ENCODE data around the gene ZNF496. TPM values are rescaled to one million over a fixed set of nuclear protein-coding genes. Genes with fewer than 3 reads are reported as not detected.

The ZNF496 gene
- total RNA-seq, 1 experiment from 2014 or later: 21.4 TPM

- Histone ChIP-seq H3K4me3 (ENCODE audit: low read depth in 2 of 2, low read length in 2 of 2) (no peak overlapping the region), H3K27me3 (ENCODE audit: control insufficient read depth, insufficient read depth, low read length) (peaks cover 4% of the 10 kb centered on the region), H3K36me3 (ENCODE audit: control insufficient read depth, insufficient read depth, low read length) (no peaks in the 10 kb centered on the region), H3K4me1 (ENCODE audit: control insufficient read depth, insufficient read depth, low read length) (no peaks in the 10 kb centered on the region), H3K27ac (ENCODE audit: low read length) (no peak overlapping the region), H3K9me3 (ENCODE audit: control insufficient read depth, insufficient read depth, low read depth, low read length) (no peaks in the 10 kb centered on the region)
- ChIA-PET CTCF (interaction anchor here (0.8 kb wide), 1 partner anchor 14 kb away, joined by 5 read pairs; no protein-coding TSS in a partner anchor), POLR2A (no interaction called here)
- in situ Hi-C loops (cut with HindIII; ENCODE audit: low pct_unique_long_range_greater_than_20kb, low sequenced_read_pairs): no loop called here
- no TSS peak for BruUV-seq (replicated peaks)
- intact Hi-C loops (cut with micrococcal nuclease; ENCODE audit: unreplicated experiment): no loop called here
- DNase-seq (ENCODE audit: low read depth, low spot score) (no peak), ATAC-seq (no peak)
- TF ChIP-seq, protein P1, sequence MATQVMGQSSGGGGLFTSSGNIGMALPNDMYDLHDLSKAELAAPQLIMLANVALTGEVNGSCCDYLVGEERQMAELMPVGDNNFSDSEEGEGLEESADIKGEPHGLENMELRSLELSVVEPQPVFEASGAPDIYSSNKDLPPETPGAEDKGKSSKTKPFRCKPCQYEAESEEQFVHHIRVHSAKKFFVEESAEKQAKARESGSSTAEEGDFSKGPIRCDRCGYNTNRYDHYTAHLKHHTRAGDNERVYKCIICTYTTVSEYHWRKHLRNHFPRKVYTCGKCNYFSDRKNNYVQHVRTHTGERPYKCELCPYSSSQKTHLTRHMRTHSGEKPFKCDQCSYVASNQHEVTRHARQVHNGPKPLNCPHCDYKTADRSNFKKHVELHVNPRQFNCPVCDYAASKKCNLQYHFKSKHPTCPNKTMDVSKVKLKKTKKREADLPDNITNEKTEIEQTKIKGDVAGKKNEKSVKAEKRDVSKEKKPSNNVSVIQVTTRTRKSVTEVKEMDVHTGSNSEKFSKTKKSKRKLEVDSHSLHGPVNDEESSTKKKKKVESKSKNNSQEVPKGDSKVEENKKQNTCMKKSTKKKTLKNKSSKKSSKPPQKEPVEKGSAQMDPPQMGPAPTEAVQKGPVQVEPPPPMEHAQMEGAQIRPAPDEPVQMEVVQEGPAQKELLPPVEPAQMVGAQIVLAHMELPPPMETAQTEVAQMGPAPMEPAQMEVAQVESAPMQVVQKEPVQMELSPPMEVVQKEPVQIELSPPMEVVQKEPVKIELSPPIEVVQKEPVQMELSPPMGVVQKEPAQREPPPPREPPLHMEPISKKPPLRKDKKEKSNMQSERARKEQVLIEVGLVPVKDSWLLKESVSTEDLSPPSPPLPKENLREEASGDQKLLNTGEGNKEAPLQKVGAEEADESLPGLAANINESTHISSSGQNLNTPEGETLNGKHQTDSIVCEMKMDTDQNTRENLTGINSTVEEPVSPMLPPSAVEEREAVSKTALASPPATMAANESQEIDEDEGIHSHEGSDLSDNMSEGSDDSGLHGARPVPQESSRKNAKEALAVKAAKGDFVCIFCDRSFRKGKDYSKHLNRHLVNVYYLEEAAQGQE (IDR thresholded peaks at IDR 0.05; ENCODE audit: insufficient read depth in 1 of 2, low read depth in 2 of 2, low read length in 1 of 2): no peak
- TF ChIP-seq, protein P2, sequence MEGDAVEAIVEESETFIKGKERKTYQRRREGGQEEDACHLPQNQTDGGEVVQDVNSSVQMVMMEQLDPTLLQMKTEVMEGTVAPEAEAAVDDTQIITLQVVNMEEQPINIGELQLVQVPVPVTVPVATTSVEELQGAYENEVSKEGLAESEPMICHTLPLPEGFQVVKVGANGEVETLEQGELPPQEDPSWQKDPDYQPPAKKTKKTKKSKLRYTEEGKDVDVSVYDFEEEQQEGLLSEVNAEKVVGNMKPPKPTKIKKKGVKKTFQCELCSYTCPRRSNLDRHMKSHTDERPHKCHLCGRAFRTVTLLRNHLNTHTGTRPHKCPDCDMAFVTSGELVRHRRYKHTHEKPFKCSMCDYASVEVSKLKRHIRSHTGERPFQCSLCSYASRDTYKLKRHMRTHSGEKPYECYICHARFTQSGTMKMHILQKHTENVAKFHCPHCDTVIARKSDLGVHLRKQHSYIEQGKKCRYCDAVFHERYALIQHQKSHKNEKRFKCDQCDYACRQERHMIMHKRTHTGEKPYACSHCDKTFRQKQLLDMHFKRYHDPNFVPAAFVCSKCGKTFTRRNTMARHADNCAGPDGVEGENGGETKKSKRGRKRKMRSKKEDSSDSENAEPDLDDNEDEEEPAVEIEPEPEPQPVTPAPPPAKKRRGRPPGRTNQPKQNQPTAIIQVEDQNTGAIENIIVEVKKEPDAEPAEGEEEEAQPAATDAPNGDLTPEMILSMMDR (IDR thresholded peaks at IDR 0.05): no peak
- TF ChIP-seq POLR2AphosphoS5 (IDR thresholded peaks at IDR 0.05; ENCODE audit: low read depth, low read length) (no peak), TCF7L2 (IDR thresholded peaks at IDR 0.05; ENCODE audit: low read depth, low read length) (no peak), SIN3A (IDR thresholded peaks at IDR 0.05; ENCODE audit: borderline replicate concordance, insufficient read depth, low read depth, low read length) (no peak)
These were observed 28.6 kb upstream of the ZNF496 start for GRCh38 chr1:247360116-247360898.

- peaks cover 4% of the 10 kb centered on the region for H3K27me3 ChIP-seq (ENCODE audit: control insufficient read depth, insufficient read depth, low read length)
- DNase-seq (ENCODE audit: low read depth, low spot score) (no peak), ATAC-seq (no peak)
- TF ChIP-seq POLR2AphosphoS5 (IDR thresholded peaks at IDR 0.05; ENCODE audit: low read depth, low read length): no peak
- no peak for TF ChIP-seq TCF7L2 (IDR thresholded peaks at IDR 0.05; ENCODE audit: low read depth, low read length)
- no peak for TF ChIP-seq SIN3A (IDR thresholded peaks at IDR 0.05; ENCODE audit: borderline replicate concordance, insufficient read depth, low read depth, low read length)
- TF ChIP-seq, protein P1 (IDR thresholded peaks at IDR 0.05; ENCODE audit: insufficient read depth in 1 of 2, low read depth in 2 of 2, low read length in 1 of 2): no peak
- TF ChIP-seq, protein P2 (IDR thresholded peaks at IDR 0.05): no peak
- BruUV-seq (replicated peaks): no TSS peak
- no peak overlapping the region for H3K4me3 ChIP-seq (ENCODE audit: low read depth in 2 of 2, low read length in 2 of 2)
- intact Hi-C loops (cut with micrococcal nuclease; ENCODE audit: unreplicated experiment) (no loop called here), in situ Hi-C loops (cut with HindIII; ENCODE audit: low pct_unique_long_range_greater_than_20kb, low sequenced_read_pairs) (no loop called here)
- no peaks in the 10 kb centered on the region for H3K4me1 ChIP-seq (ENCODE audit: control insufficient read depth, insufficient read depth, low read length)
- ChIA-PET POLR2A (no interaction called here), CTCF (no interaction called here)
- H3K36me3 ChIP-seq (ENCODE audit: control insufficient read depth, insufficient read depth, low read length): no peaks in the 10 kb centered on the region
- H3K27ac ChIP-seq (ENCODE audit: low read length): no peak overlapping the region
- no peaks in the 10 kb centered on the region for H3K9me3 ChIP-seq (ENCODE audit: control insufficient read depth, insufficient read depth, low read depth, low read length)
These were observed 27.9 kb upstream of the ZNF496 start for GRCh38 chr1:247359559-247359958.
